GM21381 (cell line): ENCODE measurements around the gene FSTL4.

Experiments
- ATAC-seq: cut with Tn5 transposase; IDR thresholded peaks from one replicate; pipeline ENCODE4 v1.9.1; 2021; ENCODE audit warnings: mild to moderate bottlenecking, moderate library complexity; ENCODE audit not compliant: unreplicated experiment

FSTL4 gene

DNA sequence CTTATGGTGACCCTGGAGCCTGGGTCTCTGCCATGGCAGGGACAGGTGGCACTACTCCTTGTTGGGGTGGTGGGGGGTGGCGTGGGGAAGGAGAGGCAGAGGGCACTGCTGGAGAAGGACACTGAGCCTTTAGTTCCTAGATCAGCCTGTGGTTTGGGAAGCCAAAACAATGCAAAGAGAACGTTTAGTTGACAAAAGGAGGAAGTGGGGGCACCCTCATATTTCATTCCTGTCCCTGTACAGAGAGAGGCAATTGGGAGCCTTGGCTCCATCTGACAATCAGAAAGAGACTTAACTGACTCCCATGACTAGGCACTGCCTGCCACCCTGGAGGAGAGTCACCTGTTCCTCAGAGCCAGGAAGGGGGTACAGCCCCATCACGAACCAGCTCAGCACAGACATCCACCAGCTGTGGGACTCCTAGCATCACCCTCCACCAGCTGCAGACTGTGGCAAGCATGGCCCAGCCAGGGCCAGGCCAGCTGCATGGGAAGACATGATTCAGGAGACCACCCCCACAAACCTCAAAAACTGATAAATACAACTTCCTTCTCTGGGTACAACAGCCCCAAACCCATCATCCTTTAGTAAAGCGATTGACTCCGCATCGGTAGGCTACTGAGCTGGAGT lies 303.1 kb downstream of the FSTL4 start:
- no peak for ATAC-seq

GRCh38 chr5:133307275-133307674 lies 305.1 kb downstream of the FSTL4 start:
- no peak for ATAC-seq

GRCh38 chr5:133304707-133305216 lies 307.6 kb downstream of the FSTL4 start:
- no peak for ATAC-seq

- ATAC-seq, result no peak
Measured at GRCh38 chr5:133304178-133304577, 308.2 kb downstream of the FSTL4 start.

DNA sequence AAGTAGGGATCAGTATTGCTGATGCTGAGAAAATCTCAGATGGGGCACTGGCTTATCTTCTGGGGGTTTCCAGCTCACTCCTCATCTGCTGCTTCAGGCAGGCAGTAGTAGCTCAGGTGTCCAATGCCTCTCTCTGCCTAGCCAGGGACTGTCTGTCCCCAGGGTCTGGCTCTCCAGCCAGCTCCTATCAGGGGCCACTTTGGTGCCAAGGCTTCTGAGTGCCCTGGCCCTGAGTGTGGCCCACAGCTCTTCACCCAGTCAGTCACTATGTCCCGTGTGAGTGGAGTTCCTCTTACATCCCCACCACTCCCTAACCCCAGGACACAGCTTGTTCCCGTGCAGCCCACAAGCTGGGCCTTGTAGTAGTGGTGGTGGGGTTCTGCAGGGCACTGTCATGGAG lies 309.0 kb downstream of the FSTL4 start:
- ATAC-seq, result no peak

GRCh38 chr5:133299728-133300127 lies 312.6 kb downstream of the FSTL4 start:
- ATAC-seq, result no peak

DNA sequence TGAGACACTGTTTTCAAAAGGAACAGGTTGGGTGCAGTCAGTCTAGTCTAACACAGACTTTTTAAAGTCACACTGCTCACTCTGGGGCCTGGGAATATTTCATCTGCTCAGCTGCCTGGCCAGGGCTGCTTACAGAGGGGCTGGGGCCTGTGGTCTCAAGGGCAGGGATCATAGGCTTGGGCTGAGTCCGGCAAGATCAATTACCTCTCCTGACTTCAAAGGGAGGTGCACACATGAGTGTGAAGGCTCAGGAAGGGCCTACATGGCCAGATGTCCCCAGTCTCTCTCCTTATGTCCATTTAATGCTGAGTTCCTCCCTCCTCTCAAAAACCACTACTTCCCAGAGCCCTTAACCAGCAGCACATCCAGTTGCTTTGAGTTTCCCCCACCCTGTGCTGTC lies 313.3 kb downstream of the FSTL4 start:
- no peak for ATAC-seq

- no peak for ATAC-seq
Measured at GRCh38 chr5:133298447-133298846, 313.9 kb downstream of the FSTL4 start.

GRCh38 chr5:133297293-133297692 lies 315.0 kb downstream of the FSTL4 start:
- no peak for ATAC-seq

DNA sequence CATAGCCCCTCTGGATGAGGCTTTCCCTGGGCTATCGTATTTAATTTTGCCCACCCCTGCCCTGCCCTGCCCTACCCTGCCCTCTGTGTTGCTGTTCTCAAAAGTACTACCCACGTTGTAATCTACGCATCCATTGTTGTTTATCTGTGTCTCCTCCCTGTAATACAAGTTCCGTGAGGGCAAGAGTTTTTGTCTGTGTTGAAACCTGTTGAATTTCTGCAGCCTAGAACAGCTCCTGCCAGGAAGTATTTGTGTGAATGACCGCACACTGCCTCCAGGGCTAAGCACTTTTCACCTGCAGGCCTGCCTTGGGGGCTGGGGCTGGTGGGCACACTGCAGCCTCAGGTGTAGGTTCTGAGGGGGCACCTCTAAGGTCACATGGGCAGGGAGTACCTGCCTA lies 315.7 kb downstream of the FSTL4 start:
- no peak for ATAC-seq

DNA sequence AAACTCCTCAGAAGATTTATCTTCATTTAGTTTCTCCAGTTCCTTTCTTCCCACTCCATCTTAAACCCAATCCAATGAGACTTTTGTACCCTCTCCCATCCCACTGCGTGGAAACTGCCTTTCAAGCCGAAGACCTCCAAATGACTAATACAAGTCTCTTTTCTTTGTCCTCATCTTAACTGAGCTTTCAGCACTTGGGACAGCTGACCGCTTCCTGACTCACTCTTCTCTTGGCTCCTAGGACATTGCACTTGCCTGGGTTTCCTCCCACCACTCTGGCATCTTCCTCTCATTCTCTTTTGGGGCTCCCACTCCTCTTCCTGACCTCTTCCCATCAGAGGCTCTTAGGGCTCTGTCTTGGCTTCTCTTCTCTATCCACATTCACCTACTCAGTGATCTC lies 316.8 kb downstream of the FSTL4 start:
- no peak for ATAC-seq

DNA sequence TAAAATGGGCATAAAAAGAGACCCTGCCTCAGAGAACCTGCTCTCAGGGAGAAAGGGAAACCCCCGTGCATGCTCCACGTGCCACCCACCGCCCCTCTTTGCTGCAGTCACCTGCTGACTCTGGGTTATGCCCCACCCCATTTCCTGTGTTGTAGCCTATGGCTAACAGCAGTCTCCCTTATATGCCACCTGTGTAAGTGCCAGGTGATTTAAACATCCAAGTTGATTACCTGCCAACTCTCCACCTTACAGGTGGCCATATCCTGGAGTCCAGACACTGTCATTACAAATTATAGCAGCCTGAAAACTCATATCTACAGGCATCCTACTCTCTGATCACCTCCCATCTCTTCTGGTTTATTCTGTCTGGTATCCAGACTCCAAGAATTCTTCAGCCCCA lies 318.0 kb downstream of the FSTL4 start:
- ATAC-seq, result no peak

- no peak for ATAC-seq
Measured at GRCh38 chr5:133293960-133294359, 318.4 kb downstream of the FSTL4 start.

DNA sequence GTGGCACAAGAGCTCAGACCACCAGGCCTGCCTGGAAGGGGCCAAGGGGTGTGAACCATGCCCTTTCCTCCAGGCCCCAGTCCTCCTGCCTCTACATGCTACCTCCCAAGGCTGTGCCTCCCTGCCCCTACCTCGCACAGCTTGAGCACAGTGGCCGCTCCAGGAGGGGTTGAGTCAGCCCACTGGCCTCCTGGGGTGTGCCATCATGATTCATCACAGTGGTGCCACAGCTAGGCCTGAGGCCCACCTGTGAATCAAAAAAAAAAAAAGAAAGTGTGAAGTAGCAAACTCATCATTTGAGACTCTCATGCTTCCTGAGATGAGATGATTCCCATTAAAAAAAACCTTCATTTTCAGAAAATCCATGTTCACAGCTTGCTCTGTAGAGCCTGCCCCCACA lies 320.0 kb downstream of the FSTL4 start:
- no peak for ATAC-seq

DNA sequence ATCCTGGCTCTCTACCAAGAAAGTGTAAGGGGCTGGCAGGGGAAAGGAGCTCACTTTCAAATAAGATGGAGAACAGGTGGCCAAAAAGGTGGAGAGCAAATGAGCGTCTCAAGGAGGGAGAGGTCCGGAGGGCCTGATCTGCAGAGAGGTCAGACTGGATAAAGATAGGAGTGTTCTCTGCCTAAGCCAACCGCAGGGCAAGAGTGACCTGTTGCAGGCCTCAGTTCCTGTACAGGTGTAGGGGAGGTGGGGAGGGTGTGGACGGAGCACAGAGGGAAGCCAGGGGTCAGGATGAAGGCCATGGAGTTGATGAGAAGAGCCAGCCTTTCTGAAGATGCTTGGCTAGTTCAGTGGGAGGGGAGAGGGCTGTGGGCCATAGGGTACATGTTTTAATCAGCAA lies 320.8 kb downstream of the FSTL4 start:
- ATAC-seq, result no peak

GRCh38 chr5:133290669-133291240 lies 321.6 kb downstream of the FSTL4 start:
- no peak for ATAC-seq

DNA sequence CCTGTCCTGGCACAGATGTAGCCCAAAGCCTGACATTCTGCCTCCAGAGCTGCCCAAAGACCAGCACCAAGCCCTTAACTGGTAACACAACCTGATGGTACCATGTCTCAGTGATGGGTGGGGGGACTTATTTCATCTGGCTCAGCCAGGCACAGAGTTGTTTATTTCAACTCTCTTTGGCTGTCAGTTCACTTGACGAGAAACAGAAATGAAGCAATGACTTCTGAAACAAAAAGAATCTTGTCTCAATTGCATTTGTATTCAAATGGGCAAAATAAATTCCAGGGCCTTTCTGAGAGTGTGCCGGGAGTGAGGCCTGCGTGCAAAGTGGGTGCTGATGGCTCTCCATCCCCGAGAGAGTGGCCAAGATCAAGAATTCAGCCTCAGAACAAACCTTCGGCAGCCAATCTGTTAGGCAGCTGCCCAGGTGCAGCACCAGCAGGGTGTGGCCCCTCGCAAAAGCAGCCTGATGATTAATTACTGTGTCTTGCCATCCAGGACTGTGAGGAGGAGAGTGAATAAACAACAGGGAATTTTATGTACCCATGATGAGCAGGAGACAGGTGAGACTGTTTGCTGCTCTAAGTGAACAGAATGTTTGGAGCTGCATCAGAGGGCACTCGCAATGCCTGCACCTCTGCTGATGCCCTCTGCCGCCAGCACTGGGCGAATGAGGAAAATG lies 322.5 kb downstream of the FSTL4 start:
- ATAC-seq, result no peak

- ATAC-seq, result no peak
Measured at GRCh38 chr5:133287500-133287899, 324.8 kb downstream of the FSTL4 start.

DNA sequence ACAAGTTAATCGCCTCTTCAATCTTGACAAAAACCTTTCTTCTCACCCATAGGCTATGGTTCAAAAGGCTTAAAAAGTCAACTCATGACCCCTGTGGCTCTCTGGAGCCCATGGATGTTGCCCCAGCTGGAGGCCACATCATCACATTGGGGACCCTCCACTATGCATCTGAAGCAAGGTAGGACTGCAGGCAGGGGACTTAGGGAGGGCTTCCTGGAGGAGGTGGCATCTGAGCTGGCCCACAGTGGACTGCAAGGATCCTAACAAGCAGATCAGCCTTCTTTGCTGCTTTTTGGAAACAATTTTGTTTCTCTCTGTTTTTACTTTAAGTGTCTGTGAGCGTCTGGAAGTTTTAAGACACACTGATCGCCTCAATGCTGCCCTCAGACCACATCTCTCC lies 325.9 kb downstream of the FSTL4 start:
- no peak for ATAC-seq

DNA sequence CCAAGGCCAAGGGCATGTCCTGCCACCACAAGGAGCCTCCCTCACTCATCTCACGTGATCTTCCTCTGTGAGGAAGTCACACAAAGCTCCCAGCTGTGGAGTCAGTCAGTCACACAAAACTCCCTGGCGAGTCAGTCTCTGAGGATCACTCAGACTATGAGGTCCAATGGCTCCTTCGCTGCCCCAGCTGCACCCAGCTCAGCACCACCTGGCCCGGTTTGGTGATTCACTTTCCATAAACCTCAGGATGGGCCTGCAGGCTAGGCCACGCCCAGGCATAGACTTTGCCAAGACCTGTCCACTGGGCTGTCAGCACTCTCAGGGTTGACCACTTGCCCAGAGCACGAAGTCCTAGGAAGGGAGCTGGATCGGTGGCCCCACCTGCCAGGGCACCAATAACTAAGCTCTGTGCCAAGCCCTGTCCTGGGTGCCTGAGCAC lies 326.7 kb downstream of the FSTL4 start:
- ATAC-seq, result no peak

- no peak for ATAC-seq
Measured at GRCh38 chr5:133284306-133284705, 328.0 kb downstream of the FSTL4 start.

DNA sequence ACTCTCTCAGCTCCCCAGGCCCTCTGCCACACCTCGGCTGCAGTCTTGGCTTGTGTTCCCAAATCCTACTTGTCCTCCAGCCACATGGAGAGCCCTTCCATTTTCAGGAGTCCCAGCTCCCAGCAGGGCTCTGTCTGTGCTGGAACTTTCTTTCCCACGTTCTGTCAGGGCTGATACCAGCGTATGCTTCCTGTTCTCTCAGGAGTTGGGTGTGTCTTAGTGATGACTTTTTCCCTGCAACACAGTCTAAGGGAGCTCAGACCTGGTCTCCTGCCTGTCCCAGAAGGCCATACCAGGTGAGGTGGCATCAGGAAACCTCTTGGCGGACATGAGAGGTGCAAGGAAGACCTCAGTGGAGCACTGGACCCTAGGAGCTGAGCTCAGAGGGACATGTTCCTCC lies 334.0 kb downstream of the FSTL4 start:
- no peak for ATAC-seq
